Head of caudate nucleus (tissue), 42 donors: ENCODE measurements around the gene E2F1.

ENCODE experiments used
- DNase-seq, 42 donors: peaks; one replicate each; pipeline versions ENCODE4 v3.0.0 to v3.0.0-alpha.2; 2020 to 2021; ENCODE audit warnings: mixed read lengths in 7 of 42
- intact Hi-C: fragments of 100-400 bp; cut with DNase I; formaldehyde crosslinking; loops from one replicate; pipeline ENCODE4 v1.15.0; 2022

Gene E2F1

DNA sequence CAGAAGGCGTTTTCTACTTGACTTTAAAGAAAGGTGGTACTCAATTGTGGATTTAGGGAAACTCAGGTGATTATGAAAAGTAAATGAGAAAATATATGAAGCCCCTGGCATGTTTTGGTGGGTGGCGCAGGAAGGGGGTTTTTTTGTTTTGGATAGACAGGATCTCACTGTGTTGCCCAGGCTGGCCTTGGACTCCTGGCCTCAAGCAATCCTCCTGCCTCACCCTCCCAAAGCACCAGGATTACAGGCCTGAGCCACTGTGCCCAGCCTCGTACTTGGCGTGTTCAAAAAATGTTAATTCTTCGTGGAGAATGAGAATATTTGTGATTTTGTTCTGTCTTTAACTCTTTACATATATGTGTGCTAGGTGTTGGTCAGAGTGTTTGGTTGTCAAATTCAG lies 56.2 kb downstream of the E2F1 start:
- no peak for DNase-seq
- intact Hi-C loops: no loop called here

DNA sequence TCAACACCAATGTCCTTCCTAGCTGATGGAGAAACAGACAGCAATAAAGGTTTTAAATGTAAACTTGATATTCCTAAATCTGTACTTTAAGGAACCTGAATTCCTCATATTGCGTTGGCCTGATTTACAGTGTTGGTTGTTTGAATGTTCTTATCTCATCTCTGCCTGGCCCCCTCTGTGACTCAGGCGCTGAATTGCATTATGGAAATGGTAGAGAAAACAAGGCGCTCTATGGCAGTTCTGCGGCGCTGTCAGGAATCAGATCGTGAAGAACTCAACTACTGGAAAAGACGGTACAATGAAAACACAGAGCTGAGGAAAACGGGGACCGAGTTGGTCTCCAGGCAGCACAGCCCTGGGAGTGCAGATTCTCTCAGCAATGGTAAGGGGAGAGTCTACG lies 56.7 kb downstream of the E2F1 start:
- intact Hi-C loops: no loop called here

DNA sequence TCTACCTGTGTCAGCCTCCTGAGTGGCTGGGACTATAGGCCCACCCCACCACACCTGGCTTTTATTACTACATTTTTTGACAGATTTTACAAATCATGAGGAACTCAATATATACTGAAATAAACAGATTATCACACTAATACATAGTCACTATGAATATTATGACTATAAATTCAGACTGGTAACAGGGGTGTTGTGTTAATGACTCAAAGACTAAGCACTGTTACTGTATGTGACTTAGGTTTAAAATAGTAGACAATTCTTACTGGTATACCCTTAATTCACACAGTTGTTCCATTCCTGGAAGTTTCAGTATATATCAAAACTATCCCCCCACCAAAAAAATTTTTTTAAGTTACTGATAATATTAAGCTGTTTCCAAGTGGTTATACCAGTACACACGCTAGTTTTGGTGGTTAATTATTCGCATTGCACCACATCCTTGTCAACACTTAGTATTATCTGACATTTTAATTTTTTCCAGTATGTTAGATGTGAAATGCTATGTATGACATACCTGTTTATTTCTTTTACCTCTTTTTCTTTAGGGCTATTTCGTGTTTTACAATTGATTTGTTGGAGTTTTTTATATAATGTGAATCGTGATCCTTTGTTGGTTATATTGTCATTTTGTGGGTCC lies 58.5 kb downstream of the E2F1 start:
- no peak for DNase-seq
- intact Hi-C loops: no loop called here

More for the DNA sequence above, 56.7 kb downstream of the E2F1 start:
- DNase-seq: no peak

DNA sequence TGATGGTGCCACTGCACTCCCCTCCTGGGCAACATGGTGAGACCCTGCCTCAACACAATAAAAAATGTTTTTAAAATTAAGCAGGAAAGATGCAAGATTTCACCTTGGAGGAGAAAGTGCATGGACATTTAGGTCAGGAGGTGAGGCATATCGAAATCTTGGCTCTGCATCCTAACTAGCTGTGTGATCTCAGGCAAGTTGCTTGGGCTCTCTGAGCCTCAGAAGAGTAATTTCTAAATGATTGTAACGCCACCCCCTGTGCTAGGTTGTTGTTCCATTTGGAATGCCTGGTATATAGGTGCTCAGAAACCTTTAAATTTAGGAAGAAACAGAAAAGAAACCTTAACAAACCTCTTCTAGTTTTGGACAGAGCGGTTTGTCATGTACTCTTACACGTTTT lies 60.0 kb downstream of the E2F1 start:
- intact Hi-C loops: no loop called here

More for the DNA sequence above, 60.0 kb downstream of the E2F1 start:
- no peak for DNase-seq
